HG02938 (cell line): ENCODE data around the gene TSPAN14.
"Not testable (repeated sequence)": the region's sequence is repeated elsewhere in the genome, so short reads cannot be mapped to it uniquely, and the experiment has no call there.

ENCODE experiments used
- ATAC-seq: cut with Tn5 transposase; IDR thresholded peaks from one replicate; pipeline ENCODE4 v1.9.1; 2021; ENCODE audit warnings: mild to moderate bottlenecking, moderate library complexity; ENCODE audit not compliant: unreplicated experiment

The TSPAN14 gene

DNA sequence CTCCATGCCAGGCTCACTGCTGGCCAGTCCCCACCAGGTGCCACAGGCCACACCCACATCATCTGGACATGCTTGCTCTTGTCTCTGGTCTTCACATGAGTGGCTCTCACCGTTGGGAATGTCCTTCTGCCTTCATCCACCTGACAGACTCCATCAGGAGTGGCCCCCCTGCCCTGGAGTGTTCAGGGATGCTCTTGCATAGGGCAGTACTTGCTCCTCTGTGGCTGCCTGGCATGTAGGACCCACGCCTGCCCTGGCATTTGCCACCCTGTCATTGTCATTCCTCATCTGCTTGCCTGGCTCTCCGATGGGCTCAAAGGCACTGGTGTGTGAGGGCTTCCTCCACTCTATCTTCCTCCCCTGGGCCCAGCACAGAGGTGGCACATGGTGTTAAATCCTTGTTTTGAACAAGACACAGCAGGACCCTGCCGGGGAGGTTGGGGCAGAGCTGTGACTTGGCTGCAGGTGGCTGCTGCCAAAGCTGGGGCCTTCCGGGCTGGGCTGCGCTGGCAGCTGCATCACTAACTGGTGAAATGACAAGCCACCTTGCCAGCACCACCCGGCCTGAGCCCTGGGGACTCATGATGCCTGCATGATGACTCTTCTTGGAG lies 85.4 kb downstream of the TSPAN14 start:
- ATAC-seq, result no peak

GRCh38 chr10:80540136-80540535 lies 86.0 kb downstream of the TSPAN14 start:
- ATAC-seq, result no peak

GRCh38 chr10:80540618-80540980 lies 86.5 kb downstream of the TSPAN14 start:
- ATAC-seq, result no peak

GRCh38 chr10:80540981-80541750 lies 87.1 kb downstream of the TSPAN14 start:
- peak; percentile 48 for ATAC-seq

- ATAC-seq, result no peak
These were observed 87.9 kb downstream of the TSPAN14 start for GRCh38 chr10:80542053-80542452.

- no peak for ATAC-seq
These were observed 88.7 kb downstream of the TSPAN14 start for GRCh38 chr10:80542652-80543318.

GRCh38 chr10:80543319-80543672 lies 89.2 kb downstream of the TSPAN14 start:
- not testable (repeated sequence) for ATAC-seq

DNA sequence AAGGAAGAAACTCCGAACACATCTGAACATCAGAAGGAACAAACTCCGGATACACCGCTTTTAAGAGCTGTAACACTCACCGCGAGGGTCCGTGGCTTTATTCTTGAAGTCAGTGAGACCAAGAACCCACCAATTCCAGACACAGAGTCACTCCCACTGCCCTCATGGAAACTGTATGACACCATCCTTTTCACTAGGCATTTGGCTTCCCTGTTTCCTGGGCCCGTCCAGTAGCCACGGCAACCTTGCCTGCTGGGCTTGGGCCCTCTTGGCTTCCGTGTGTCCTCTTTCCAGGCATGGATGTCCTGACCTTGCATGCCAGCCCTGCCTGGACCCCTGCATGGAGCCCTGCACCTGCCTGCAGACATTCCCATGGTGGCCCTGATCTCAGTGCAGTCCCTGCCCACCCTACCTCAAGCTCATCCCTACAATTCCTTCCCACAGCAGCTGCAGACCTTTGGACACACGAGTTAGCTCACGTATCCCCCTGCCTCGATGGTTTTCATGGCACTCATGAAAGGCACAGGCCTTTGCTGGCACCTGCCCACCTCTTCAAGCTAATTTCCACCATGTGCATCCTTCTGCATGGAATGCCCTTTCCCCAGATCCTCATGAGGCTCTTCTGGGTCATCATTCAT lies 90.3 kb downstream of the TSPAN14 start:
- no peak for ATAC-seq

- no peak for ATAC-seq
These were observed 91.3 kb downstream of the TSPAN14 start for GRCh38 chr10:80545258-80545881.

DNA sequence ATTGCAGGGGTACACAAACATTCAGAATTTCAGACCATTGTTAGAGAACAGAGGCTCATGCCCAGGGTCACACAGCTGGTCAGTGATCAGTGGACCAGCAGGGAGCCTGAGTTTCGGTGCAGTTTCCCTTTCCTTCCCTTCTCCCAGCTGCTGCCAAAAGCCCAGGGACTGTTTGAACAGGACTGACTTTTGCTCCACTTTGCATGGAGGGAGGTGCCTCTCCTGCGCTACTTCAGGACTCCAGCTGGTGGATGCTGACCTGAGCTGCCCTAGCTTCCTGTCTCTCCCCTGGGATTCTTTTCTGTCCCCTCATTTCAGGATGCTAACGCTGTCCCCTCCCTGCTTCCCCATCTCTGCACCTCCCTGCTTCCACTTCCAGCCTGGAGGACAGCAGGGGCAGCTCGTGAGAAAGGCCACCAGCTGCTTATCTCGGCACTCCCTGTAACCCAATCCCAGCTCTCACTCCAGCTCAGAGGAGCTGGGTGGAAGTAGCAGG lies 98.1 kb downstream of the TSPAN14 start:
- no peak for ATAC-seq

- ATAC-seq, result no peak
These were observed 99.3 kb downstream of the TSPAN14 start for GRCh38 chr10:80553436-80553835.

- no peak for ATAC-seq
These were observed 99.9 kb downstream of the TSPAN14 start for GRCh38 chr10:80554050-80554449.

DNA sequence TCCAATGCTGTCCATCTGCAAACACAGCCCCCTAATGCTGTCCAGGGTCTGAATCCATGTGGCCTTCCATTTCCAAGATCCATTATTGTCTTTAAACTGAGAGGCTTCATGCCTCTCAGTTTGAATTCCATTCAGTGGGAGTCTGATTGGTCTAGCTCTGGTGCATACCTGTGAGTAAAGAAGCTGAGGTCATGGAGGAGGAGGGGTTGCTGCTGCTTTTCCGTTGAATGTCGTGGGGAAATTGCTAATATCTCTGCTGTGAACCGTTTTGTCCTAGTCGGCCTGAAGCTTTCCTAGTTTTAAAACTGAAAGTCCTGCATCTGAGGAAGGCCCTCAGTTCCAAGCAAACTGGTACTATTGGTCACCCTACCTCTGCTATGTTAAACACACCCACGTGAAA lies 101.3 kb downstream of the TSPAN14 start:
- peak; percentile 54 for ATAC-seq

- ATAC-seq, result no peak
These were observed 107.8 kb downstream of the TSPAN14 start for GRCh38 chr10:80561950-80562349.

DNA sequence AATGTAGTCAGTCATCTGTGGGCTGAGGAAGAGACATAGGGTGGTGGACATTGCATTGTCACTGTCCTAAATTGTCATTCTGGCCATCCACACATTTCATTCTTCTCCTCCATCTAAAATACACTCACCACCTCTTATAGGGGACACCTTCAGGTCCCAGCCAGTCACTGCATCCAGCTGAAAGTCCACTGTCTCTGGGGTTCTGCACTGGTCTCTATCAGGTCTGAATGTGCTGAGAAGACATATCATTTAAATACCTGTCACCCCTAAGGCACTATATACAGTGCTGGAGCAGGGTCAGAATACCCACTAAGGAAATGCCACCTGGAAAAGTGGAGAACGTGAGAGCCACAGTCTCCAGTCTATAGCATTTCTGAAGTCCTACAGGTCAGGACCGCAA lies 113.2 kb downstream of the TSPAN14 start:
- no peak for ATAC-seq

DNA sequence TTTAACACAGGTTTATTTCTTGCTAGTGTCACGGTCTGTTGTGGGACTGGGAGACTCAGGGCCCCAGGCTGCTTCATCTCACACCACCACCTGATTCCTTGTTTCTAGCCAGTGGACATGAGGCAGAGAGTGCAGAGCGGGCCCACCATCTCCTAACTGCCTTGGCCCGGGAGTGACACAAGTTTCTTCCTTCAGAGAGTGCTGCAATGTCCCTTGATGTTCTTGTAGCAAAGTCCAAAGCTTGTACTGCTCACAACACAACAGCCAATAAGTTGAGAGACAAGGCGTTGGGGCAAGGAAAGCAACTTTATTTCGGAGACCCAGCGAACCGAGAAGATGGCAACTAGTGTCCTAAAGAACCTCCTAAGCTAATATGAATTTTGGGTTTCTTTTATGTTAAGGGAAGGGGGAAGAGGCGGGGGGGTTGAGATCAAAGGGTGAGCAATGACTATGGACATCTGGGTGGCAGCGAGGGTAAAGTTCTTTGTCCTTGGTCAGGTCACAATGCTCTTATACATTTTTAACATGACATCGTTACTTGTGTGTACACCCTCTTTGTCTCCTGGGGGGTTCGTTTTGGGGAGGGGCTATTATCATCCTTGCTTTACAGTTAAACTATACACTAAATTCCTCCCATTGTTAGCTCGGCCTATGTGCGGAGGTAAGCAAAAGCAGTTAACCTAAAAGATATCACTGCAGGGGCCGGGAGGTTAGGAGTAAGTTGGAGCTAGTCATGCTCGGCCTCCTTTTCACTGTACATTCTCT lies 115.2 kb downstream of the TSPAN14 start:
- ATAC-seq, result no peak

DNA sequence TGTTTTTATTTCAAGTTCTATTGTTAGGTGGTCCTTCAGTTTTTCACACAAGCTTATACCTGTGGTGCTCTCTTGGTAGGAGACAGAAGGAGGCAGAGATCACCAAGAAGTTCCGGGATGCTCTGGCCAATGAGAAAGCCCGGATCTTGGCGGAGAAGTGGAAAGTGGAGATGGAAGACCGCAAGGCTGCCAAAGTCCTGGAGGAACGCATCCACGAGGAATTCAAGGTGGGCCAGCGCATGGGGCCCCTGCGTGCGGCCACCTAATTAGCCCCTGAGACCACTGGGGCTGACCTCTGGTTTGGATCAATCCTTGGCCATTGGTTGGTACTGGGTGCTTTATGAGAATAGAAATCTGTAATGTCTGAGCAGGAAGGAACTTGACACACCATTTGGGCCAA lies 117.2 kb downstream of the TSPAN14 start:
- no peak for ATAC-seq

GRCh38 chr10:80579181-80579763 lies 125.2 kb downstream of the TSPAN14 start:
- ATAC-seq, result no peak

- ATAC-seq, result no peak
These were observed 125.9 kb downstream of the TSPAN14 start for GRCh38 chr10:80579849-80580637.
